K562 (cell line): ENCODE measurements around the gene PGAM4.

Experiments
- DMBX1 ChIP-seq: fragments of 250-450 bp; sonication (Bioruptor Pico); IDR thresholded peaks from 2 replicates; pipeline ENCODE4 v1.8.0; 2022; ENCODE audit warnings: inconsistent platforms, mild to moderate bottlenecking, moderate library complexity, borderline replicate concordance
- TF ChIP-seq, protein P1 (sequence below), 2 experiments: fragments of 450-650 bp; formaldehyde crosslinking in 1 of 2; IDR thresholded peaks; 2 replicates each; pipeline versions ENCODE4 v1.4.0 to v1.6.1; 2014 to 2020; ENCODE audit warnings: mild to moderate bottlenecking in 2 of 2, borderline replicate concordance in 1 of 2, low read depth in 1 of 2

DNA sequence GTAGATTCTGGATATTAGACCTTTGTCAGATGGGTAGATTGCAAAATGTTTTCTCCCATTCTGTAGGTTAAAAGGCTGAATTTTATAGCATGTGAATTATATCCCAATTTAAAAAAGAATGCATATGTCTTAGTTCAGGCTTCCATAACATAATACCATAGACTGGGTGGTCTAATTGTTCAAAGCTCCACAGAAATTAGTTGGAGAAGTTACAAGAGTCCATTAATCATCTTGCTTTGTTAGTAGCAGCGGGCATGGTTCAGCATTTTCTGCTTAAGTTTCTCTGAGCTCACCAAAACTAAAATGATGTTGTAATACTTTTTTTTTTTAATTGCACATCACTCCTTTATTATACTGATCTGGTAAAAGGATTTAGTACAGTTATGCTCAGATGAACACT, 1.8 kb downstream of the PGAM4 start:
- TF ChIP-seq, protein P1, sequence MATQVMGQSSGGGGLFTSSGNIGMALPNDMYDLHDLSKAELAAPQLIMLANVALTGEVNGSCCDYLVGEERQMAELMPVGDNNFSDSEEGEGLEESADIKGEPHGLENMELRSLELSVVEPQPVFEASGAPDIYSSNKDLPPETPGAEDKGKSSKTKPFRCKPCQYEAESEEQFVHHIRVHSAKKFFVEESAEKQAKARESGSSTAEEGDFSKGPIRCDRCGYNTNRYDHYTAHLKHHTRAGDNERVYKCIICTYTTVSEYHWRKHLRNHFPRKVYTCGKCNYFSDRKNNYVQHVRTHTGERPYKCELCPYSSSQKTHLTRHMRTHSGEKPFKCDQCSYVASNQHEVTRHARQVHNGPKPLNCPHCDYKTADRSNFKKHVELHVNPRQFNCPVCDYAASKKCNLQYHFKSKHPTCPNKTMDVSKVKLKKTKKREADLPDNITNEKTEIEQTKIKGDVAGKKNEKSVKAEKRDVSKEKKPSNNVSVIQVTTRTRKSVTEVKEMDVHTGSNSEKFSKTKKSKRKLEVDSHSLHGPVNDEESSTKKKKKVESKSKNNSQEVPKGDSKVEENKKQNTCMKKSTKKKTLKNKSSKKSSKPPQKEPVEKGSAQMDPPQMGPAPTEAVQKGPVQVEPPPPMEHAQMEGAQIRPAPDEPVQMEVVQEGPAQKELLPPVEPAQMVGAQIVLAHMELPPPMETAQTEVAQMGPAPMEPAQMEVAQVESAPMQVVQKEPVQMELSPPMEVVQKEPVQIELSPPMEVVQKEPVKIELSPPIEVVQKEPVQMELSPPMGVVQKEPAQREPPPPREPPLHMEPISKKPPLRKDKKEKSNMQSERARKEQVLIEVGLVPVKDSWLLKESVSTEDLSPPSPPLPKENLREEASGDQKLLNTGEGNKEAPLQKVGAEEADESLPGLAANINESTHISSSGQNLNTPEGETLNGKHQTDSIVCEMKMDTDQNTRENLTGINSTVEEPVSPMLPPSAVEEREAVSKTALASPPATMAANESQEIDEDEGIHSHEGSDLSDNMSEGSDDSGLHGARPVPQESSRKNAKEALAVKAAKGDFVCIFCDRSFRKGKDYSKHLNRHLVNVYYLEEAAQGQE (IDR thresholded peaks at IDR 0.05; ENCODE audit: borderline replicate concordance) = no peak
- TF ChIP-seq, protein P1 (CRISPR knock-in tag; IDR thresholded peaks at IDR 0.05; ENCODE audit: low read depth) = no peak
- TF ChIP-seq DMBX1 (CRISPR knock-in tag) = no peak
